ENCODE measurements around the gene DAO.

The DAO gene

DNA sequence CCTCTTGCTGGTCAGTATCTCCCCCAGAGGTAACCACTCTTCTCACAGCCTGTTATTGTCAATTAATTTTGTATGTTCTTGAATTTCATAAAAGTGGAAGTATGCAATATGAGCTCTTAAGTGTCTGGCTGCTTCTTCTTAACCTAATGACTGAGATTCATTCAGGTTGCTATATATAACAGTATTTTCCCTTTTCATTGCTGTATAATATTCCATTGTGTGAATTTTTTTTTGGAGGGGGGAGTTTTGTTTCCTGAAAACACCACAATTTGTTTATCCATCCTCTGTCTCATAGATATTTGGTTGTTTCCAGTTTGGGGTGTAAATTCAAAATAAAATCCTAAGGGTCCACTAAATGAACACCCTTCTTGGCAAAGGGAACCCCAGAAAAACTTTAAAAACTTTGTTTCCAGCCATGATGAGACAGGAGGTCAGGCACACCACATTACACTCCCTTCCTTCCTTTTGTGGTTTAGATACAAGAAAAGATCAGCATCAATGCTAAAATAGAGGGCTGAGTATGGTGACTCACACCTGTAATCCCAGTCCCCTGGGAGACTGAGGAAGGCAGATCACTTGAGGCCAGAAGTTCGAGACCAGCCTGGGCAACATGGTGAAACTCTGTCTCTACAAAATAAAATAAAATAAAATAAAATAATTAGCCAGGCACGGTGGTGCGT lies 4.1 kb upstream of the DAO start:
- no peak for DNase-seq (ENCODE audit: low spot score)

DNA sequence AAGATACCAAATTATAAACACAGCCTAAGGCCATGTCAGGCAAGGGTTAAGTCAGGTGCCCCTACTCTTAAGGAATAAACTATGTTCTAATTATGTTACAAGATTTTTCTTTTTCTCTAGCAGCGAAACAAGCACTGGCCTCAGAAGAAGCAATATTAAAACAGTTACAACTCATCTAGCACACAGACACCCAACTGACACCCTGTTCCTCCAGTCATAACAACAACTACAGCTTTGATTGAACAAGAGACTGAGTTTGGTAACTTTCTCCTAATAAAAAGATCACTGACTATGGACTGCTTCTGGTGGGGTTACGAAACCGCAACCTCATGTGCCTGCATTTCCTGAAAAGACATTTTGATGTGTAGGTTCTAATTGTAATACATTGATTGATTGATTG lies 3.3 kb upstream of the DAO start:
- DNase-seq (ENCODE audit: low spot score), result no peak

DNA sequence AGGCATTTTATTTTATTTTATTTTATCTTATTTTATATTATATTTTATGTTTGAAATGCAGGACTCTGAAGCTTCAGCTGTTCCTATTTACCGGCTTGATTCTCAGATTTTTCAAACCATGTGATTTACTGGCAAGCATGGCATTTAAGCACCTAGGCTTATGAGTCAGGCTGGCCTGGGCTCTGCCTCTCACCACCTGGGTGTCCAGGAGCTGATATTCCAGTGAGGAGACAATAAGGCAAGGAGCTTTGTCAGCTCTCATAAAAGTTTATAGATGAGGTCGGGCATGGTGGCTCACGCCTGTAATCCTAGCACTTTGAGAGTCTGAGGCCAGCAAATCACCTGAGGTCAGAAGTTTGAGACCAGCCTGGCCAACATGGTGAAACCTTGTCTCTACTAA lies 2.1 kb downstream of the DAO start:
- DNase-seq (ENCODE audit: low spot score), result no peak

DNA sequence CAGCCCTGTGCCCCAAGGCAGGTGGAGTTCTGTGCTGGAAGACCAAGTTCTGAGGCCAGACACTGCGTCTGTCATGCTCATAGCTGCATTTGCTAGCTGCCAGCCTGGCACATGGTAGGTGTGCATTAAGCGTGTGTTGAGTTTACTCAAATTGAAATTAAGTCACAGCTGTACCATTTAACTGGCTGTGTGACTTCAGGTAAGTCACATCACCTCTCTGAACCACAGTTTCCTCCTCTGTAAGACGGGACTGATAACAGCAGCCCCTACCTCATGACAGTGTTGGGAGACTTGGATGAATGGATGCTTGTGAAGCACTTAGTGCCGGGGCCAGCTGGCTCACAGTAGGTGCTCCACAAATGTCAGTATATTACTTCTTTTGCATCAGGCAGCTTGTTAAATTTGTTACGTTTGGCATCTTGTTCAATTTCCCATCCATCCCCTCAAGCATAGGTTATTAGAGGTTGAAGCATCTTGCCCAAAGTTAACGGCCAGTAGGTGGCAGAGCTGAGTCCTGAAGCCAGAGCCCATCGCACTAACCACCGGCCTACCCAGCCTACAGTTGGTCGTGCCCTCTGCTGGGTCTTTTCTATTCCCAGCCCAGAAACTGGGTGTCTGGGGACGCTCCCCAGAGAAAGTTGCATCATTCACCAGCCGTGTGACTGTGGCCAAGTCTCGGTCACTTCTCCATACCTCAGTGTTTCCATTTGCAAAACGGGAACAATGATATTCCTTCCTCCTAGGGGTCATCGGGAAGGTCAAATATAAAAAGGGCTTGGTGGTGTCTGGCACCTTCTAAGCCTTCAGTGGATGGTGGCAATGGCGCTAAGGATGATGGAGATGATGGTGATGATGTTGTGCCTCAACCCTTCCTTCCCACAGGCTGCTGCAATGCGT lies 4.5 kb downstream of the DAO start:
- DNase-seq (ENCODE audit: low spot score), result peak; percentile 59

DNA sequence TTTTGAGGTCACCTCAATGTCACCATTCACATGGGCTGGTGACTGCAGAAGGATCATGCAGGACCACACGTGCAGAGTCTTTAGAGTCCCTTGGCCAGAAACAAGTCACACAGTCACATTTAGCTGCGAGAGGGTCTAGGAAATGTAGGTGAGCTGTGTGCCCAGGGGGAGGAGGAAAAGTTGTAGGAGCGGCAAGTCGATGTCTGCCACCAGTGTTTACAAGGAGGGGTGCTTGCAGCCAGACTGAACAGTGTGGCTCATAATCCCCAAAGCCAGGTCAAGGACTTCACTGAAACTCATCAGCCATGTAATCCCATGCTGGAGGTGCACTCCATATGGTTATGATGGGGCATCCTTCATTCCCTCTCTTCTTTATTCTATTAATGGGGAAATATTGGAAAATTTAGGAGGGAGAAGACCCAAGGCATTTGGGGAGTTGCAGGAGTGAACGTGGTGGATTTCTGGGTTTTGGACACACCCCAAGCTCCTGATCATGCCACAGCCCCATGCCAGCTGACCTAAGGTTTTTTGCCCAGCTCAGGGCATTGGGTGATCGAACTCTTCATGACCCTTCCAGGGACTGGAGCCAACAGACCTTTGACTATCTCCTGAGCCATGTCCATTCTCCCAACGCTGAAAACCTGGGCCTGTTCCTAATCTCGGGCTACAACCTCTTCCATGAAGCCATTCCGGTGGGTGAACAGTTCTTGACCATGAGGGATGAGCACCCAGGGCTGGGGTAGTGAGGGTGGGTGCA lies 7.2 kb downstream of the DAO start:
- DNase-seq (ENCODE audit: low spot score), result no peak

DNA sequence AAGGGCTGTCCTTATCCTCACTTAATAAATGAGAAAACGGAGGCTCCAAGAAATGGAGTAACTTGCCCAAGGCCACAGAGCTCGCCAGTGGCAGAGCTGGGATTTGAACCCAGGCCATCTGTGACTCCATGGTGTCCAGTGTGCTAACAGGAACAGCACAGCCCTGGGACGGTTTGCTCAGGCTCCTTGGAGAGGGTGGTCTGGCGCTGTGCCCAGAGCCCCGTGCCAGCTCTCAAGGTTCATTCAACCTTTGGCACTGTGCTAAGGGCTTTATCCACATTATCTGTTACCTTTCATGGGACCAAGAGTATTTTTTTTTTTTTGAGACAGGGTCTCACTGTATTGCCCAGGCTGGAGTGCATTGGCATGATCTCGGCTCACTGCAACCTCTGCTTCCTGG lies 8.1 kb downstream of the DAO start:
- DNase-seq (ENCODE audit: low spot score), result no peak

DNA sequence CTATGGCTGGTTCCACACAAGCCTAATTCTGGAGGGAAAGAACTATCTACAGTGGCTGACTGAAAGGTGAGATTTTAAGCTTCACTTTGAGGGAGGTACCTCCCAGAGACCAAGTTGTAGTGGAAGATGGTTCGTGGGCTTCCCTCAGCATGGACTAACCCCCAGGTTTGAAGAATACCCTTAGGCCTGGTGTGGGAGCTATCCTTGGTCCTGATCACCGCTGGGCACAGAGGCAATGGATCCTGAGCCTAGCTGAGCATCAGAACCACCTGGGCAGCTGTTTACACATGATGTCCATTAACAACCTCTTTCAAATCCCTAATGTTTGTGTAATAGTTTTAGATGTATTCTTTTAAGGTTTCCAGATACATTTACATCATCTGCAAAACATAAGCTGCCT lies 10.3 kb downstream of the DAO start:
- DNase-seq (ENCODE audit: low spot score), result no peak

DNA sequence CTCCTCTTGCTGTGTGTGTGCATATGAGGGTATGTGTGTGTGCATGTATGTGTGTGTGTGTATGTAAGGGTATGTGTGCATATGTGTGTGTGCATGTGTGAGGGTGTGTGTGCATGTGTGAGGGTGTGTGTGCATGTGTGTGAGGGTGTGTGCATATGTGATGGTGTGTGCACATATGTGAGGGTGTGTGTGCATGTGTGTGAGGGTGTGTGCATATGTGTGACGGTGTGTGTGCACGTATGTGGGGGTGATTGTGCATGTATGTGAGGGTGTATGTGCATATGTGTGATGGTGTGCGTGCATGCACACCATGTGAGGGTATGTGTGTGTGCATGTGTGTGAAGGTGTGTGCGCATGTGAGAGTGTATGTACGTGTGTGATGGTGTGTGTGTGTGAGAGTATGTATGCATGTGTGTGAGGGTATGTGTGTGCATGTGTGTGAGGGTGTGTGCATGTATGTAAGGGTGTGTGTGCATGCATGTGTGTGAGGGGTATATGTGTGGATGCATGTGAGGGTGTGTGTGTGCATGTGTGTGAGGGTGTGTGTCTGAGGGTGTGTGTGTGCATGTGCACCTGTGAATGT lies 15.4 kb downstream of the DAO start:
- no peak for DNase-seq (ENCODE audit: low spot score)

DNA sequence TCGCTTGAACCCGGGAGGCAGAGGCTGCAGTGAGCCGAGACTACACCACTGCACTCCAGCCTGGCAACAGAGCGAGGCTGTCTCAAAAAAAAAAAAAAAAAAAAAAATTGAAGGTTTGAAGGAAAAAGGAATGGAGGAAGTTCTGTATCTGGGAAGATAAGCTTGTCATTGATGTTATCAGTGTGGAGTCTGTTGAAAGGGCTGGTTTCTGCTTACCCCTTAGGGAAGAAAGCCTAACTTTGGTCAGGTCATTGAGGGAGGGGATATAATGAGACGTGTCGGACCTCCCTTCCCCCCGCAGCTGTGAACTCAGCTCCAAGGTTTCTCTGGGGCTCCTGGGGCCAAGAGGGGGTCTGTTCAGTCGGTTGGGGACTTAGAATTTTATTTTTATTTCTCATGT lies 16.4 kb downstream of the DAO start:
- no peak for DNase-seq (ENCODE audit: low spot score)

DNA sequence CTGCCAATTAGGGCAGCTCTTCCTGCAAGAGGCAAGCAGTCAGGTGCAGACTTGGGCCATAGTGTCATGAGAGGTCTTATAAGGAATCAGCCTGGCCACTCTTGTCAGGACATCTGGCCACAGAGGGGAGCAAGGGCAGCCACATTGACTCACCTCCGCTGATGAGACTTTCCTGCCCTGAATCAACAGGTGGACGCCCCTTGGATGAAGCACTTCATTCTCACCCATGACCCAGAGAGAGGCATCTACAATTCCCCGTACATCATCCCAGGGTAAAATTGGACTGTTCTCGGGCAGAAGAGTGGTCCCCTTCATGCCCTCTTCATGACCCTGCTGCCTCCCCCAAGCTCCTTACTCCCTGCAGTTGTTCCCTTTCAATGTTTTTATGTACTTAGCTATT lies 16.9 kb downstream of the DAO start:
- no peak for DNase-seq (ENCODE audit: low spot score)

DNA sequence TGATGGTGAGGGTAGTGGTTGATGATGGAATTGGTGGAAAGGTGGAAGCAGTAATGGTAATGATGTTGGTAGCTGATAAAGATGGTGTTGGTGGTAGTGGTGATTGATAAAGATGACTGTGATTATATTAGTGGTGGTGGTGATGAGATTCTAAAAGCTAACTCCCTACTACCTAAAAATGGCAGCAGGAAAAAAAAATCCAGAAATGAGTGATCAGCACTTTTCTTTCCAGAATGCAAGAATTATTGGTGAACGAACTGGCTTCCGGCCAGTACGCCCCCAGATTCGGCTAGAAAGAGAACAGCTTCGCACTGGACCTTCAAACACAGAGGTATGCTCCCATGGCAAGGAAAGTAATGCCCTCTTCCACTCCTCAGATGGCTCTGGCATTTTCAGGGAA lies 19.3 kb downstream of the DAO start:
- no peak for DNase-seq (ENCODE audit: low spot score)

DNA sequence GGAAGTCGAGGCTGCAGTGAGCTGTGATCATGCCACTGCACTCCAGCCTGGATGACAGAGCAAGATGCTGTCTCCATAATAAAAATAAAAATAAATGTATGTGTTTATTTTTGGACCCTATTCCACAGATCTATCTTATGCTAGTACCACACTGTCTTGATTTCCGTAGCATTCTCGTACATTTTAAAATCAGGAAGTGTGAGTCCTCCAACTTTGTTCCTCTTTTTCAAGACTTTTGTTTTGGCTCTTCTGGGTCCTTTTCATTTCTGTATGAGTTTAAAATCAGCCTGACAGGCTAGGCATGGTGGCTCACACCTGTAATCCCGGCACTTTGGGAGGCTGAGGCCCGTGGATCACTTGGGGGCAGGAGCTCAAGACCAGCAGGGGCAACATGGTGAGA lies 25.8 kb downstream of the DAO start:
- DNase-seq (ENCODE audit: low spot score), result no peak

DNA sequence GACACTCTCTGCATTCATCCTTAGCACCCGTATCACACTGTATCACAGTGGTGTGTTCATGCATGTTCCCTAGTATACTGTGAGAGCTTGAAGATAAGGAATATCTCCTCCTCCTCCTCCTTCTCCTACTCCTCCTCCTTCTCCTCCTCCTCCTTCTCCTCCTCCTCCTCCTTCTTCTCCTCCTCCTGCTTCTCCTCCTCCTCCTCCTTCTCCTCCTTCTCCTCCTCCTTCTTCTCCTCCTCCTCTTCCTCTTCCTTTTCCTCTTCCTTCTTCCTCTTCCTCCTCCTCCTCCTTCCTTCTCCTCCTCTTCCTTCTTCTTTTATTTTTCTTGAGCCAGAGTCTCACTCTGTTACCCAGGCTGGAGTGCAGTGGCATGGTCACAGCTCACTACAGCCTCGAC lies 27.1 kb downstream of the DAO start:
- no peak for DNase-seq (ENCODE audit: low spot score)

DNA sequence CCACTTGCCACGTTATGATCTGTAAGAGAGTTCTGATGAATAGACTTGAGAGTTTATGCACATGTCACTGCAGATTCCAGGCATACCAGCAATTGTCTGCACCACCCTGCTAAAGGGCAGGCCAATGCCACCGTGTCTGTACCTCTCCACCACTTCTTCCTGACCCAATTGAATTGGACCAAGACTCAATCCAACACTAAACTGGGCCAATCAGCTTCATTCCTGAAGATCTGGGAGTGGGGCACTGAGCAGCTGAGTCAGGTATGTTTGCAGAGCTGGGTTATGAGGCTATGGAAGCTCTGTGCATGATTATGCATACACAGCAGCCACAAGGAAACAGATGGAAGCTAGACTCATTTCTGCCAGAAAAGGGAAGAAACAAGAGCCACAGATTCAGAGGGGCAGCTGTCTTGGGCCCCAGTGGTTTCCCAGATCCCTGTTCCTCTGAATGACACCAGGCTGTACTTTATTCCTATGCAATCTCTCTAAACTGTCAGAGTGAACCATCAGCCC lies 28.0 kb downstream of the DAO start:
- no peak for DNase-seq (ENCODE audit: low spot score)

DNA sequence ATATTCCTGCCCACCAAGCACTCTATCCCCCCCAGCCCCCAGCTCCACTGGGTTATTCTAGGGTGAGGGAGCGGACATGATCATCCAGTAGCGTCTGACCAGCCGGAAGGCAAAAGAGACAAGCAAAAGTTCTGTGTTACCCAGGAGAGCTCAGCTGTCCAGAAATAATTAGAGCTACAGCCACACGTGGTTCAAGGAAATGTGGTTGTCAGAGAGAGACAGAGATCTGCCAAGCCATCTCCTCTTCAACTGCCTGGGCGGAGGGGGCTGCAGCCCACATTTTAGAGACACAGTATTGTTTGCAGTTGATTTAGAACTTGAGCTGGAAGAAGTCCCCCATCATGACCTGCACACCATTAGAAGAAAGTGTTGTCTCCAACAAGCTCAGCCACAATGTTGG lies 30.4 kb downstream of the DAO start:
- no peak for DNase-seq (ENCODE audit: low spot score)

DNA sequence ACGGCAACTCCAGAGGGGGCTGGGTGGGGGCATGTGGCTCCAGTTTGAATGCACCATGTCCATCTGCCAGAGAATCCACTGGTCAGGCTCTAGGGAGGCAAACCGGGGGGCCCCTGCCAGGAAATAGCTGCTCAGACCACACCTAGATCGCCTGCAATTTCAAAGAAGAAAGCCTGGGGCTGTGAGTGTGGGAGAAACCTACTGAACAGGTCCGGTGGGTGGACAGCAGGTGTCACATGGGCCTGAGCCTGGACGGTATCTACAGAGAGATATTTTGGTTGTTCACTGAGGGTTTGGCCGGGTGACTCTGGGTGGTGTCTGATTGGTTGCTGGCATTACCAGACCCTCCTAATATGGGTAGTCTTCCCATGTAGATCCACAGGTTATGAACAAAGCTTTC lies 32.0 kb downstream of the DAO start:
- DNase-seq (ENCODE audit: low spot score), result no peak

DNA sequence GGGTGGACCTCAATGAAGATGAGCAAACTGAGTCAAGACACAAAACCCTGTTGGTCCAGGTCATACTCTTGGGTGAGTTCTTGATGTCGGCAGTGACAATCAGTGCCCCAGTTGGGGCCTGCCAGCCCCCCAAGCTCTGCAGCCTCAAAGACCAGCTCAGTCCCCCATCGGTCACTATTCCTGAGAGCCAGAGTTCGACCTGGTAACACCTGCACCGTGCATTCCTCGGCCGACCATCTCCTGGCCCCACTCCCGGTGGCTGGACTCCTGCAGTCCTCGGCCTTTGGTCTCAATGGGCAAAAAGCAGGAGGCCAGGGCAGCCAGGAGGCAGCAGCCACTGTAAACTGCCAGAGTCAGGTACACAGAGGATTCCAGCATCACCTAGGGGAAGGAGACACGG lies 32.5 kb downstream of the DAO start:
- DNase-seq (ENCODE audit: low spot score), result no peak

DNA sequence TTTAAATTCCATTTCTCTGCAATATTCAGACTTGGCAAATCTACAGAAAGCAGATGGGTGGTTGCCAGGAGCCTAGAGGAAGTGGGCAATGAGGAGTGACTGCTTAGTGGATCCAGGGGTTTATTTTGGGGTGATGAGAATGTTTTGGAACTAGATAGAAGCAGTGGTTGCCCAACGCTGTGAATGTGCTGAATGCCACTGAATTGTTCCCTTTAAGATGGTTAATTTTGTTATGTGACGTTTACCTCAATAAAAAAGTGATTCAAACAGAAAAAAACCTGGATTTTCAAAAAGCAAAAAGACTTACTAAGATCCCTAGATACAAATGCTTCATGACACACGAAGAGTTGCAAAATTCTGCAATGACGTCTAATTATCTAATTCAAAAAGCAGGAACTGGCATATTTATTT lies 34.2 kb downstream of the DAO start:
- no peak for DNase-seq (ENCODE audit: low spot score)

DNA sequence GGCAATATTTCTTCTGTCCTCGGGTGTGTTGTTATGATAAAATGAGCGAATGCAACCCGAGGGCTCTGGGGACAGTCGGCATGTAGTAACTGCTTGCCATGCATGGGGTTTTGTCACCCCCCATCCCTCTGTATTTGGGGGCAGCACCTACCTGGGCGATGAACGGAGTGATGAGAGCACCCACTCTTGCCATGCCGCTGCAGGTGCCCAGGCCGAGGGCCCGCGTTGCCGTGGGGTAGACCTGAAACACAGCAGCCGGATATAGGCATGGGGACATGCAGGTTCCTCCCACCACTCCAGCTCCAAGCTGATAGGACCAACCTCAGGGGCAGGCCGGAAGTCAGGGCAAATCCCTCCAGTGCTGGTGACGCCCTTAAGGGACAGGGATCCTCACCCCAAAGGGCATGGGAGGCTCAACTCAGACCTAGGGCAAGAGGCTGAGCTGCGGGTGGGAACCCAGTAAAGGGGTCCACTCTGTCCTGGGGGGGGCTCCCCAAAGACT lies 35.8 kb downstream of the DAO start:
- no peak for DNase-seq (ENCODE audit: low spot score)

DNA sequence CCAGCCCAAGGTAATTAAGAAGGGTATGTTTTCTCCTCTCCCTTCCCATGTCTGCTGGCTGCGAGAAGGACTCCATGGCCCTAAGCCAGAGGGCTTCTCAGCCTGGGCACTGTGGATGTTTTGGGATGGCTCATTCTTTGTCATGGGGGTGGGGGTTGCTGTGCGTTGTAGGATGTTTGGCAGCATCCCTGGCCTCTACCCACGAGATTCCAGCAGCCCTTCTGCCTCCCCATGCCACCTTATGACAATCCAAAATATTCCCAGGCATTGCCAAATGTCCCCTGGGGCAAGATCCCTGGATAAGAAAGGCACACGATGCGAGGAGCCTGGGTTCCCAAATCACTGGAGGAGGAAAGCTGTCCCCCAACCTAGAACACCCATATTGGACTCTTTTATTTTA lies 36.4 kb downstream of the DAO start:
- no peak for DNase-seq (ENCODE audit: low spot score)

DNA sequence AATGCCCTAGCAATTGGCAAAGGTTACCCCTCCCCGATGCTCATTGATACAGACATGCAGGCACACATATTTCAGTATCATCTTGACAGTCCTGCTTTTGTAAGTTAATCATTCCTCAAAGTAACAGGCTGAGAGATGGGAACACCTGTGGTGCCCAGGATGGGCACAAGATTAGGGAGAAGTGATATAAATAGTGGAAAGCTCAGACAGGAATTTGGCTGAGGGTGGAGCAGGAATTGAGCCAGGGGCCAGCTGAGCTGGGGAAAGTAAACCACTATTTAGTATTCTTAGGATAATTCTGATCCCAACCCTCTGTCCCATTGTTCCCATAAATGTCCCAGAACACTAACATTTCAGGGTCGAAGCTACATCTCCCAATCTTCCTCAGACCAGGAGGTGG lies 38.3 kb downstream of the DAO start:
- no peak for DNase-seq (ENCODE audit: low spot score)

DNA sequence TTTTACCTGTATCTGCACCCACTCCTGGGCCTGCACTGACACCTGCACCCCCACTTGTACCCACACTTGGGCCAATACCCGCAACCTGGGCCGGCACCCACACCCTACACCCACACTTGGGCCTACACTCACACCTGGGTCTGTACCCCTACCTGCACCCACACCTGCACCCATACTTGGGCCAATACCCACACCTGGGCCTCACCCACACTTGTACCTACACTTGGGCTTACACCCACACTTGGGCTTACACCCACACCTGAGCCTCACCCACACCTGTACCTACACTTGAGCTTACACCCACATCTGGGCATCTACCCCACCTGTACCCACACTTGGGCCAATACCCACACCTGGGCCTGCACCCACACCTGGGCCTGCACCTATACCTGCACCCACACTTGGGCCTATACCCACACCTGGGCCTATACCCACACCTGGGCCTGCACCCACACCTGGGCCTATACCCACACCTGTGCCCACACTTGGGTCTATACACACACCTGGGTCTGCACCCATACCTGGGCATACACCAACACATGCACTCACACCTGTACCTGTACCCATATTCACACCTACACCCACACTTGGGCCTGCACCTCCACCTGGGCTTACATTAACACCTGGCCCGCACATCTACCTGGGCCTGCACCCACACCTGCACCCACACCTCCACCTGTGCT lies 39.2 kb downstream of the DAO start:
- no peak for DNase-seq (ENCODE audit: low spot score)
